GM23338 (cell line): ENCODE measurements around the gene FAM162A. TPM values are rescaled to one million over a fixed set of nuclear protein-coding genes. Genes with fewer than 3 reads are reported as not detected.

Source experiments
- ATAC-seq: fragments of 200-7000 bp; cut with Tn5 transposase; 3 replicates; pipeline ENCODE4 v1.9.1; 2020
- DNase-seq: peaks from one replicate; pipeline ENCODE4 v3.0.0-alpha.2; 2015; ENCODE audit warnings: low spot score
- H2AFZ ChIP-seq: fragments of 200-600 bp; sonication (generic); 2 replicates; pipeline ENCODE4 v1.8.0; 2016; ENCODE audit warnings: antibody characterized with exemption, mild to moderate bottlenecking, moderate library complexity
- H3F3A ChIP-seq: fragments of 200-600 bp; sonication (generic); replicated peaks from 2 replicates; pipeline ENCODE4 v1.8.0; 2017; ENCODE audit warnings: antibody characterized with exemption, mixed run types, low read depth
- H3K27ac ChIP-seq: fragments of 200-600 bp; sonication (generic); 2 replicates; pipeline ENCODE4 v1.6.1; 2016; ENCODE audit warnings: low read depth
- H3K27me3 ChIP-seq: fragments of 200-600 bp; sonication (generic); 2 replicates; pipeline ENCODE4 v1.8.0; 2016; ENCODE audit warnings: mild to moderate bottlenecking, mixed run types, moderate library complexity; ENCODE audit not compliant: insufficient read depth
- H3K36me3 ChIP-seq: fragments of 200-600 bp; sonication (generic); 2 replicates; pipeline ENCODE4 v1.8.0; 2016; ENCODE audit warnings: mild to moderate bottlenecking; ENCODE audit not compliant: insufficient read depth
- H3K4me1 ChIP-seq: fragments of 200-600 bp; sonication (generic); 2 replicates; pipeline ENCODE4 v1.8.0; 2016; ENCODE audit warnings: mild to moderate bottlenecking, moderate library complexity; ENCODE audit not compliant: insufficient read depth
- H3K4me2 ChIP-seq: fragments of 200-600 bp; sonication (generic); 2 replicates; pipeline ENCODE4 v1.7.1; 2017; ENCODE audit warnings: mixed run types
- H3K4me3 ChIP-seq: fragments of 200-600 bp; sonication (generic); 2 replicates; pipeline ENCODE4 v1.6.1; 2016; ENCODE audit warnings: mixed run types
- H3K79me2 ChIP-seq: fragments of 200-600 bp; sonication (generic); replicated peaks from 2 replicates; pipeline ENCODE4 v1.8.0; 2017; ENCODE audit warnings: mild to moderate bottlenecking; ENCODE audit not compliant: insufficient read depth
- H3K9me2 ChIP-seq: fragments of 200-600 bp; sonication (generic); 2 replicates; pipeline ENCODE4 v1.8.0; 2017; ENCODE audit not compliant: insufficient read depth
- H4K20me1 ChIP-seq: fragments of 200-600 bp; sonication (generic); replicated peaks from 2 replicates; pipeline ENCODE4 v1.8.0; 2017; ENCODE audit warnings: mild to moderate bottlenecking; ENCODE audit not compliant: insufficient read depth
- H3K27ac Mint-ChIP-seq: 2 replicates; pipeline ENCODE4 v1.8.0; 2020; ENCODE audit warnings: inconsistent platforms, mild to moderate bottlenecking, moderate library complexity, mixed read lengths
- H3K27me3 Mint-ChIP-seq: 3 replicates; pipeline ENCODE4 v1.8.0; 2022; ENCODE audit warnings: low read depth, mild to moderate bottlenecking, moderate library complexity, mixed read lengths, inconsistent platforms; ENCODE audit not compliant: insufficient read depth, poor library complexity
- H3K36me3 Mint-ChIP-seq: 3 replicates; pipeline ENCODE4 v1.8.0; 2021; ENCODE audit warnings: low read depth, mild to moderate bottlenecking, inconsistent platforms, moderate library complexity, mixed read lengths
- H3K4me1 Mint-ChIP-seq: 3 replicates; pipeline ENCODE4 v1.8.0; 2020; ENCODE audit warnings: mild to moderate bottlenecking, inconsistent platforms, mixed read lengths
- H3K4me3 Mint-ChIP-seq: 3 replicates; pipeline ENCODE4 v1.8.0; 2021; ENCODE audit warnings: moderate library complexity, mild to moderate bottlenecking, inconsistent platforms, mixed read lengths
- H3K9me3 Mint-ChIP-seq: 3 replicates; pipeline ENCODE4 v1.8.0; 2020; ENCODE audit warnings: moderate library complexity, mild to moderate bottlenecking, inconsistent platforms, mixed read lengths
- CREB1 ChIP-seq: fragments of 250-450 bp; sonication (Bioruptor Pico); IDR thresholded peaks from 2 replicates; pipeline ENCODE4 v1.5.0; 2020; ENCODE audit warnings: low read depth, mild to moderate bottlenecking, moderate library complexity
- EZH2phosphoT487 ChIP-seq: fragments of 200-600 bp; sonication (generic); IDR thresholded peaks from one replicate; pipeline ENCODE4 v1.8.1; 2018; ENCODE audit warnings: antibody characterized with exemption; ENCODE audit not compliant: unreplicated experiment
- JUNB ChIP-seq: IDR thresholded peaks from one replicate; pipeline ENCODE4 v1.6.1; 2016; ENCODE audit warnings: antibody characterized with exemption; ENCODE audit not compliant: unreplicated experiment
- NANOG ChIP-seq: IDR thresholded peaks from 2 replicates; pipeline ENCODE4 v1.6.1; 2016; ENCODE audit warnings: antibody characterized with exemption, borderline replicate concordance
- POLR2AphosphoS5 ChIP-seq: IDR thresholded peaks from 2 replicates; pipeline ENCODE4 v1.6.1; 2016; ENCODE audit warnings: antibody characterized with exemption, low read depth
- STAT1 ChIP-seq: IDR thresholded peaks from one replicate; pipeline ENCODE4 v1.6.1; 2016; ENCODE audit warnings: antibody characterized with exemption; ENCODE audit not compliant: unreplicated experiment
- ZNF114 ChIP-seq: fragments of 250-450 bp; sonication (Bioruptor Pico); IDR thresholded peaks from 2 replicates; pipeline ENCODE4 v1.5.0; 2020; ENCODE audit warnings: mild to moderate bottlenecking, moderate library complexity
- ZNF331 ChIP-seq: fragments of 250-450 bp; sonication (Bioruptor Pico); IDR thresholded peaks from 2 replicates; pipeline ENCODE4 v1.5.0; 2020; ENCODE audit warnings: low read depth, mild to moderate bottlenecking, moderate library complexity
- polyA plus RNA-seq: library from polyadenylated mRNA; unstranded; fragments of >200 nt; fragmentation: Nextera tagmentation; extraction: Ambion mirVana; gene quantifications from 2 replicates; pipeline ENCODE4 v1.2.1, GENCODE V29; 2016
- total RNA-seq: library from RNA; depleted of rRNA; stranded (reverse); fragments of >200 nt; shearing (Covaris generic); gene quantifications from 2 replicates; pipeline ENCODE4 v1.2.3, GENCODE V29; 2014
- TF ChIP-seq, protein P1 (sequence below), 2 experiments: fragments of 200-600 bp in 1 of 2; sonication (generic) in 1 of 2; conservative IDR thresholded peaks; 2 replicates each; pipeline versions ENCODE4 v1.5.1 to v1.6.1; 2016 to 2017; ENCODE audit warnings: antibody characterized with exemption in 2 of 2, low read depth in 2 of 2, mild to moderate bottlenecking in 2 of 2, moderate library complexity in 1 of 2
- TF ChIP-seq, protein P2 (sequence below): IDR thresholded peaks from one replicate; pipeline ENCODE4 v1.6.1; 2018; ENCODE audit warnings: antibody characterized with exemption; ENCODE audit not compliant: unreplicated experiment
- TF ChIP-seq, protein P3 (sequence below): IDR thresholded peaks from 2 replicates; pipeline ENCODE4 v1.6.1; 2016; ENCODE audit warnings: antibody characterized with exemption
- TF ChIP-seq, protein P4 (sequence below): fragments of 250-450 bp; sonication (Bioruptor Pico); IDR thresholded peaks from 2 replicates; pipeline ENCODE4 v1.5.0; 2020; ENCODE audit warnings: mild to moderate bottlenecking, moderate library complexity

Gene FAM162A
- total and polyA plus RNA-seq, 2 experiments from 2014 or later = 35.9 to 234 TPM

DNA sequence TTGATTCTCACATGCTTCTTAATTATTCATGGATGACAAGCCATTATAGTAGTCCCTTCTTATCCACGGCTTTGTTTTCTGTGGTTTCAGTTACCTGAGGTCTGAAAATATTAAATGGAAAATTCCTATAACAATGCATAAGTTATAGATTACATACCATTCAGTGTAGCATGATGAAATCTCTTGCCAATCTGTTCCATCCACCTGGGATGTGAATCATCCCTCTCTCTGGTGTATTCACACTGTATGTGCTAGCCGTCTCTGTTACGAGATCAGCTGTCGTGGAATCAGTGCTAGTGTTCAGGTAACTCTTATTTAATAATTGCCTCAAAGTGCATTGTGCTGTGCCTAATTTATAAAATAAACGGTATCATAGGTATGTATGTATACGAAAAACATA is 26.7 kb downstream of the FAM162A start:
- Mint-ChIP-seq H3K27me3 (peaks cover 2% of the 10 kb centered on the region), H3K36me3 (peaks cover 23% of the 10 kb centered on the region), H3K27ac (no peak overlapping the region), H3K4me1 (peaks cover 9% of the 10 kb centered on the region; the same call in 2 of the 3 replicates), H3K4me3 (no peak overlapping the region), H3K9me3 (no peaks in the 10 kb centered on the region)
- TF ChIP-seq, protein P1, sequence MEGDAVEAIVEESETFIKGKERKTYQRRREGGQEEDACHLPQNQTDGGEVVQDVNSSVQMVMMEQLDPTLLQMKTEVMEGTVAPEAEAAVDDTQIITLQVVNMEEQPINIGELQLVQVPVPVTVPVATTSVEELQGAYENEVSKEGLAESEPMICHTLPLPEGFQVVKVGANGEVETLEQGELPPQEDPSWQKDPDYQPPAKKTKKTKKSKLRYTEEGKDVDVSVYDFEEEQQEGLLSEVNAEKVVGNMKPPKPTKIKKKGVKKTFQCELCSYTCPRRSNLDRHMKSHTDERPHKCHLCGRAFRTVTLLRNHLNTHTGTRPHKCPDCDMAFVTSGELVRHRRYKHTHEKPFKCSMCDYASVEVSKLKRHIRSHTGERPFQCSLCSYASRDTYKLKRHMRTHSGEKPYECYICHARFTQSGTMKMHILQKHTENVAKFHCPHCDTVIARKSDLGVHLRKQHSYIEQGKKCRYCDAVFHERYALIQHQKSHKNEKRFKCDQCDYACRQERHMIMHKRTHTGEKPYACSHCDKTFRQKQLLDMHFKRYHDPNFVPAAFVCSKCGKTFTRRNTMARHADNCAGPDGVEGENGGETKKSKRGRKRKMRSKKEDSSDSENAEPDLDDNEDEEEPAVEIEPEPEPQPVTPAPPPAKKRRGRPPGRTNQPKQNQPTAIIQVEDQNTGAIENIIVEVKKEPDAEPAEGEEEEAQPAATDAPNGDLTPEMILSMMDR (conservative IDR thresholded peaks at IDR 0.05; ENCODE audit: low read depth in 2 of 2) = no peak
- no peak for TF ChIP-seq POLR2AphosphoS5
- TF ChIP-seq, protein P2, sequence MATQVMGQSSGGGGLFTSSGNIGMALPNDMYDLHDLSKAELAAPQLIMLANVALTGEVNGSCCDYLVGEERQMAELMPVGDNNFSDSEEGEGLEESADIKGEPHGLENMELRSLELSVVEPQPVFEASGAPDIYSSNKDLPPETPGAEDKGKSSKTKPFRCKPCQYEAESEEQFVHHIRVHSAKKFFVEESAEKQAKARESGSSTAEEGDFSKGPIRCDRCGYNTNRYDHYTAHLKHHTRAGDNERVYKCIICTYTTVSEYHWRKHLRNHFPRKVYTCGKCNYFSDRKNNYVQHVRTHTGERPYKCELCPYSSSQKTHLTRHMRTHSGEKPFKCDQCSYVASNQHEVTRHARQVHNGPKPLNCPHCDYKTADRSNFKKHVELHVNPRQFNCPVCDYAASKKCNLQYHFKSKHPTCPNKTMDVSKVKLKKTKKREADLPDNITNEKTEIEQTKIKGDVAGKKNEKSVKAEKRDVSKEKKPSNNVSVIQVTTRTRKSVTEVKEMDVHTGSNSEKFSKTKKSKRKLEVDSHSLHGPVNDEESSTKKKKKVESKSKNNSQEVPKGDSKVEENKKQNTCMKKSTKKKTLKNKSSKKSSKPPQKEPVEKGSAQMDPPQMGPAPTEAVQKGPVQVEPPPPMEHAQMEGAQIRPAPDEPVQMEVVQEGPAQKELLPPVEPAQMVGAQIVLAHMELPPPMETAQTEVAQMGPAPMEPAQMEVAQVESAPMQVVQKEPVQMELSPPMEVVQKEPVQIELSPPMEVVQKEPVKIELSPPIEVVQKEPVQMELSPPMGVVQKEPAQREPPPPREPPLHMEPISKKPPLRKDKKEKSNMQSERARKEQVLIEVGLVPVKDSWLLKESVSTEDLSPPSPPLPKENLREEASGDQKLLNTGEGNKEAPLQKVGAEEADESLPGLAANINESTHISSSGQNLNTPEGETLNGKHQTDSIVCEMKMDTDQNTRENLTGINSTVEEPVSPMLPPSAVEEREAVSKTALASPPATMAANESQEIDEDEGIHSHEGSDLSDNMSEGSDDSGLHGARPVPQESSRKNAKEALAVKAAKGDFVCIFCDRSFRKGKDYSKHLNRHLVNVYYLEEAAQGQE = no peak
- TF ChIP-seq, protein P3, sequence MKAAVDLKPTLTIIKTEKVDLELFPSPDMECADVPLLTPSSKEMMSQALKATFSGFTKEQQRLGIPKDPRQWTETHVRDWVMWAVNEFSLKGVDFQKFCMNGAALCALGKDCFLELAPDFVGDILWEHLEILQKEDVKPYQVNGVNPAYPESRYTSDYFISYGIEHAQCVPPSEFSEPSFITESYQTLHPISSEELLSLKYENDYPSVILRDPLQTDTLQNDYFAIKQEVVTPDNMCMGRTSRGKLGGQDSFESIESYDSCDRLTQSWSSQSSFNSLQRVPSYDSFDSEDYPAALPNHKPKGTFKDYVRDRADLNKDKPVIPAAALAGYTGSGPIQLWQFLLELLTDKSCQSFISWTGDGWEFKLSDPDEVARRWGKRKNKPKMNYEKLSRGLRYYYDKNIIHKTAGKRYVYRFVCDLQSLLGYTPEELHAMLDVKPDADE = no peak
- no peak for TF ChIP-seq NANOG
- TF ChIP-seq ZNF114 (CRISPR knock-in tag) = no peak
- no peak for TF ChIP-seq STAT1
- TF ChIP-seq EZH2phosphoT487 = no peak
- TF ChIP-seq CREB1 (CRISPR knock-in tag) = no peak
- TF ChIP-seq JUNB = no peak
- TF ChIP-seq, protein P4, sequence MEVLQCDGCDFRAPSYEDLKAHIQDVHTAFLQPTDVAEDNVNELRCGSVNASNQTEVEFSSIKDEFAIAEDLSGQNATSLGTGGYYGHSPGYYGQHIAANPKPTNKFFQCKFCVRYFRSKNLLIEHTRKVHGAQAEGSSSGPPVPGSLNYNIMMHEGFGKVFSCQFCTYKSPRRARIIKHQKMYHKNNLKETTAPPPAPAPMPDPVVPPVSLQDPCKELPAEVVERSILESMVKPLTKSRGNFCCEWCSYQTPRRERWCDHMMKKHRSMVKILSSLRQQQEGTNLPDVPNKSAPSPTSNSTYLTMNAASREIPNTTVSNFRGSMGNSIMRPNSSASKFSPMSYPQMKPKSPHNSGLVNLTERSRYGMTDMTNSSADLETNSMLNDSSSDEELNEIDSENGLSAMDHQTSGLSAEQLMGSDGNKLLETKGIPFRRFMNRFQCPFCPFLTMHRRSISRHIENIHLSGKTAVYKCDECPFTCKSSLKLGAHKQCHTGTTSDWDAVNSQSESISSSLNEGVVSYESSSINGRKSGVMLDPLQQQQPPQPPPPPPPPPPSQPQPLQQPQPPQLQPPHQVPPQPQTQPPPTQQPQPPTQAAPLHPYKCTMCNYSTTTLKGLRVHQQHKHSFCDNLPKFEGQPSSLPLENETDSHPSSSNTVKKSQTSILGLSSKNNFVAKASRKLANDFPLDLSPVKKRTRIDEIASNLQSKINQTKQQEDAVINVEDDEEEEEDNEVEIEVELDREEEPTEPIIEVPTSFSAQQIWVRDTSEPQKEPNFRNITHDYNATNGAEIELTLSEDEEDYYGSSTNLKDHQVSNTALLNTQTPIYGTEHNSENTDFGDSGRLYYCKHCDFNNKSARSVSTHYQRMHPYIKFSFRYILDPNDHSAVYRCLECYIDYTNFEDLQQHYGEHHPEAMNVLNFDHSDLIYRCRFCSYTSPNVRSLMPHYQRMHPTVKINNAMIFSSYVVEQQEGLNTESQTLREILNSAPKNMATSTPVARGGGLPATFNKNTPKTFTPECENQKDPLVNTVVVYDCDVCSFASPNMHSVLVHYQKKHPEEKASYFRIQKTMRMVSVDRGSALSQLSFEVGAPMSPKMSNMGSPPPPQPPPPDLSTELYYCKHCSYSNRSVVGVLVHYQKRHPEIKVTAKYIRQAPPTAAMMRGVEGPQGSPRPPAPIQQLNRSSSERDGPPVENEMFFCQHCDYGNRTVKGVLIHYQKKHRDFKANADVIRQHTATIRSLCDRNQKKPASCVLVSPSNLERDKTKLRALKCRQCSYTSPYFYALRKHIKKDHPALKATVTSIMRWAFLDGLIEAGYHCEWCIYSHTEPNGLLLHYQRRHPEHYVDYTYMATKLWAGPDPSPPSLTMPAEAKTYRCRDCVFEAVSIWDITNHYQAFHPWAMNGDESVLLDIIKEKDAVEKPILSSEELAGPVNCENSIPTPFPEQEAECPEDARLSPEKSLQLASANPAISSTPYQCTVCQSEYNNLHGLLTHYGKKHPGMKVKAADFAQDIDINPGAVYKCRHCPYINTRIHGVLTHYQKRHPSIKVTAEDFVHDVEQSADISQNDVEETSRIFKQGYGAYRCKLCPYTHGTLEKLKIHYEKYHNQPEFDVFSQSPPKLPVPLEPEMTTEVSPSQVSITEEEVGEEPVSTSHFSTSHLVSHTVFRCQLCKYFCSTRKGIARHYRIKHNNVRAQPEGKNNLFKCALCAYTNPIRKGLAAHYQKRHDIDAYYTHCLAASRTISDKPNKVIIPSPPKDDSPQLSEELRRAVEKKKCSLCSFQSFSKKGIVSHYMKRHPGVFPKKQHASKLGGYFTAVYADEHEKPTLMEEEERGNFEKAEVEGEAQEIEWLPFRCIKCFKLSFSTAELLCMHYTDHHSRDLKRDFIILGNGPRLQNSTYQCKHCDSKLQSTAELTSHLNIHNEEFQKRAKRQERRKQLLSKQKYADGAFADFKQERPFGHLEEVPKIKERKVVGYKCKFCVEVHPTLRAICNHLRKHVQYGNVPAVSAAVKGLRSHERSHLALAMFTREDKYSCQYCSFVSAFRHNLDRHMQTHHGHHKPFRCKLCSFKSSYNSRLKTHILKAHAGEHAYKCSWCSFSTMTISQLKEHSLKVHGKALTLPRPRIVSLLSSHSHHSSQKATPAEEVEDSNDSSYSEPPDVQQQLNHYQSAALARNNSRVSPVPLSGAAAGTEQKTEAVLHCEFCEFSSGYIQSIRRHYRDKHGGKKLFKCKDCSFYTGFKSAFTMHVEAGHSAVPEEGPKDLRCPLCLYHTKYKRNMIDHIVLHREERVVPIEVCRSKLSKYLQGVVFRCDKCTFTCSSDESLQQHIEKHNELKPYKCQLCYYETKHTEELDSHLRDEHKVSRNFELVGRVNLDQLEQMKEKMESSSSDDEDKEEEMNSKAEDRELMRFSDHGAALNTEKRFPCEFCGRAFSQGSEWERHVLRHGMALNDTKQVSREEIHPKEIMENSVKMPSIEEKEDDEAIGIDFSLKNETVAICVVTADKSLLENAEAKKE (CRISPR knock-in tag) = no peak
- TF ChIP-seq ZNF331 (CRISPR knock-in tag) = no peak
- Histone ChIP-seq H3K79me2 (no peaks in the 10 kb centered on the region), H4K20me1 (peaks cover 5% of the 10 kb centered on the region; the same call in 1 of the 2 replicates), H3F3A (no peaks in the 10 kb centered on the region), H3K36me3 (peaks cover 9% of the 10 kb centered on the region; the same call in 1 of the 2 replicates), H2AFZ (no peak overlapping the region), H3K4me1 (no peaks in the 10 kb centered on the region), H3K27me3 (no peaks in the 10 kb centered on the region), H3K4me3 (no peak overlapping the region), H3K27ac (no peak overlapping the region), H3K4me2 (no peak overlapping the region), H3K9me2 (no peaks in the 10 kb centered on the region)
- no peak for ATAC-seq
- no peak for DNase-seq
